GM12873 (cell line): ENCODE results near the gene CRIM1.

Source experiments
- CTCF ChIP-seq: IDR thresholded peaks from 2 replicates; pipeline ENCODE4 v1.5.1; 2012; ENCODE audit warnings: low read depth, mild to moderate bottlenecking, moderate library complexity, low read length, control low read depth; ENCODE audit not compliant: insufficient read depth; ENCODE audit errors: missing control alignments

CRIM1 gene

GRCh38 chr2:36371070-36371874, 15.7 kb downstream of the CRIM1 start:
- no peak for TF ChIP-seq CTCF

GRCh38 chr2:36371928-36372391, 16.4 kb downstream of the CRIM1 start:
- no peak for TF ChIP-seq CTCF

GRCh38 chr2:36373149-36373926, 17.8 kb downstream of the CRIM1 start:
- TF ChIP-seq CTCF, result no peak

GRCh38 chr2:36374585-36374984, 19.0 kb downstream of the CRIM1 start:
- no peak for TF ChIP-seq CTCF

GRCh38 chr2:36376319-36376765, 20.8 kb downstream of the CRIM1 start:
- no peak for TF ChIP-seq CTCF

- no peak for TF ChIP-seq CTCF
Measured at GRCh38 chr2:36376992-36377738, 21.6 kb downstream of the CRIM1 start.

- TF ChIP-seq CTCF, result no peak
Measured at GRCh38 chr2:36379710-36380448, 24.3 kb downstream of the CRIM1 start.
